C1 segment of cervical spinal cord (tissue), 14 donors: Measurements from ENCODE around the gene HNRNPH2.

Source experiments
- DNase-seq, 14 donors: peaks; one replicate each; lab custom pipeline; 2025; lab: John Stamatoyannopoulos, UW

Gene HNRNPH2, protein sequence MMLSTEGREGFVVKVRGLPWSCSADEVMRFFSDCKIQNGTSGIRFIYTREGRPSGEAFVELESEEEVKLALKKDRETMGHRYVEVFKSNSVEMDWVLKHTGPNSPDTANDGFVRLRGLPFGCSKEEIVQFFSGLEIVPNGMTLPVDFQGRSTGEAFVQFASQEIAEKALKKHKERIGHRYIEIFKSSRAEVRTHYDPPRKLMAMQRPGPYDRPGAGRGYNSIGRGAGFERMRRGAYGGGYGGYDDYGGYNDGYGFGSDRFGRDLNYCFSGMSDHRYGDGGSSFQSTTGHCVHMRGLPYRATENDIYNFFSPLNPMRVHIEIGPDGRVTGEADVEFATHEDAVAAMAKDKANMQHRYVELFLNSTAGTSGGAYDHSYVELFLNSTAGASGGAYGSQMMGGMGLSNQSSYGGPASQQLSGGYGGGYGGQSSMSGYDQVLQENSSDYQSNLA

DNA sequence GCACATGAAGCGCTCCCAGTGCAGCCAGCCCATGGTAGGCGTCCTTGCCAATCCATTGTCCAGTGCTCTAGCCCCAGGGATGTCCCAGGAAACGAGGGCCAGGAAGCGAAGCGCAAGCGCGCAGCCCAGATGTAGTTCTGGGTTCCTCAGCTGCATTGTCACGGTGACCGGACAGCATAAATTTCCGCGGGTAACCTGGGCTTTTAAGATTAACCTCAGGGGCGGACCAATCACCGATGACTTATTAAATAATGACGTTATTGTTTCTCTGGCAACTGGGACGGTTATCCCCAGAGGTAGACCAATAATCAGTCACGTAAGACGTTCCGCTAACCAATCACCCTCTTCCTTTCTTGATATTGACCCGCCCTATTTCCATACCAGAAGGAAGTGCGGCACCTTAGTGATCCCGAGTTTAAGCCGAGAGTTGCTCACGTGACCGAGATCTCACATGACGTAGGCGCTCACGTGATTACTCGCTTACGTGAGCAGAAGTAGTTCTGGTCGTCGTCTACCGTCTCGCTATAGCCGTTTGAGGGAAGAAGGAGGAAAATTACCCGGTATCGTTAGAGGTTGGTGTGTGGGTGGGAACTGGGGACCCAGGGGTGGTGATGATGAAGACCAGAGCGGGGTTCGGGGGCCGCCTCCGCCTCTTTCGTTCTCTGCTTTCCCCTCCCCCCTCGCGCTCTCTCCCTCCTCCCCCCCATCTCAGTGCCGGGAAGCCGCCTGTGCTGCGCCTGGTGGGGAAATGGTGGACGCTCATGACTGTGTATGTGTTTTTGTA is at the start of gene HNRNPH2, which contains the start of gene GLA:
HNRNPH2 (plus strand) TSS at position 475 of the 784 bp plus-strand sequence. CDS start 3,767 bp downstream, outside the sequence.
GLA (minus strand) TSS at position 178 of the 784 bp plus-strand sequence; CDS start at position 156, 22 bp downstream.
- DNase-seq = peak; percentile 29 to 94 (median 82)

DNA sequence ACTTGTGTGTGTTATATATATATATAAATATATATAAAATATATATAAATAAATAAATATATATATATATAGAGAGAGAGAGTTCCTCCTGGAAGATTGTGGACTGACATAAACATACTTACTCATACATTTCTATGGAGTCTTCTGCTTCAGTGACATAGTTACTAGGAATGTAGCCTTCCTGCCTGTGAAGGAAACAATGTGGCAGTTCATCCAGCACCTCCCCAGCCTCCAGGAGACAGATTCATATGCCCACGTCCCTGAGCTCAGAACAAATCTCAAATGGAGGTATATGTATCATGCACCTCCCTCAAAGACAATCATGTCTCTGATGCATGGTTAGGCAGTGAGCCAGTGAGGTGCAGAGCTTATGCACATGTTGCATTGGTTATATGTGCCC is 48.1 kb upstream of the HNRNPH2 start:
- DNase-seq = no peak

DNA sequence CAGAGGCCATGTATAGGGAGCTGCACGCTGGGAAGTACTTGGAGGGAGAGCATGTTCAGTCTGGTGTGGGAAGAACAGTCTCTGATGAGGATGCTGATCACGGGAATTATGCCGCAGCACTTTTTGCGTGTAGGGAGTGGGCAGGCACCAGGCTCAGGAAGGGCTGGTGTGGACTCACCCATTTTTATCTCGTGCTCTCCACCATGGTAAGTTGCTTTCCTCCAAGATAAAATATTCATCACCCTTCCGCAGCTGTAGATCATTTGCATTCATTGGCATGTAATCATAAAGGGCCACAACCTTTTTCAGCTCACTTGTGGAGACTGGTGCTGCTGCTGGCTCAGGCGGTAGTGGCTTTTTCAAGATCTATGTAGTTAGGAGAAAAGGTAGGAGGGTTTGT is 47.6 kb upstream of the HNRNPH2 start:
- no peak for DNase-seq

DNA sequence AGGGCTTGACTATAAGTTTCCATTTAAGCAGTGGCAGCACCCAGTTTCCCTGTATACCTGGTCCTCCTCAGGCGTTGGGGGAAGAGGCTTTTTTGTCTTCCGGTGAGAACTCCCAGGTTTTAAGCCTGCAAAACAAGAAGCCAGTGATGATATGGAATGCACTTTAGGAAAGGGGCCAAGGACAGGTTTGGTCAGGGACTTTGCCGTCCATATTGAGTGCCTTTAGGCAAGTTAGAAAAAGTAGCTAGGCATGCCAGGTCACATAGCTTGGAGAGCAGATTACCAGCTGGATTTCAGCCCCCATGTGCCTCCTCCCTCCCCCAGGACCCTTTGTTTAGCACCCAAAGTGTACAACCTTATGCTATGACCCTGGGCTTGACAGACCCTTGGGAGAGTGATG is 45.9 kb upstream of the HNRNPH2 start:
- no peak for DNase-seq

DNA sequence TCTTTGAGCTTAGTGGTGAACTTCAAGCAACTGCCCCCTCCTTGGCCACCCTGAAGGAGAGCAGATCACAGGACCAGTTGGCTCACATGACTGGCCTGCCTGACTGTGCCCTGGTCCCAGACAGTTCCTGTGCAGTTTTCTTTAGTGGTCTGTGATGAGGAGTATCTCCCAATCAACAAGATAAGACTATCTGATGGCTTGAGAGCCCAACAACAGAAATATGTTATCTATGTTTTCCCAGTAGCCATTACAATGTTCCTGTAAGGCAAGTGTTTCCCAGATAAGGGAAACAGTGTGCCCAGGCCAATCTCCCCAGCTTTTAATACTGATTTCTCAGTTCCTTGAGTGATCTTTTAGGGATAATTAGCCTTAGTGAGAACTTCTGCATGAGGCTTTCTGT is 45.3 kb upstream of the HNRNPH2 start:
- no peak for DNase-seq

DNA sequence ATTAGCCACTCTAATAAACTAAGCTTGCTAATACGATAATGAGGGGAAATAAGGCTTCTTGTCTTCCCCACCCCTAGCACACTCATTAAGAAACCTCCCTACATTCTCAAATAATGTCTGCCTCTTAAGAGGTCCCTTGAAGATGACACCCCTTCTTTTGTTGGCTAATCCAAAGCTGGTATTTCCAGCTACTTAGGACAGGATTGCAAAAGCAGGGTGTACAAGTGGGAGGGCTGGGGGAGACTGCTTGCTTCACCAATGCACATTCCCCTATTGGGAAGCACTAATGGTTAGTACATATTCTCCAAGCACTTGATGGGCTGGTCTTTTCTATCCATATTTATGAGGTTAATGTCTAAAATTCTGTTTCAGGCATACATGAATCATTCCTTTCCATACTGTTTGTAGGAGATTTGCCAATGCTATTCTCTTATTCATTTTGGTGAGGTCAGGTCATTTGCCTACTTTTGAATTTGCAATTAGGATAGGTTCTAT is 42.7 kb upstream of the HNRNPH2 start:
- no peak for DNase-seq

DNA sequence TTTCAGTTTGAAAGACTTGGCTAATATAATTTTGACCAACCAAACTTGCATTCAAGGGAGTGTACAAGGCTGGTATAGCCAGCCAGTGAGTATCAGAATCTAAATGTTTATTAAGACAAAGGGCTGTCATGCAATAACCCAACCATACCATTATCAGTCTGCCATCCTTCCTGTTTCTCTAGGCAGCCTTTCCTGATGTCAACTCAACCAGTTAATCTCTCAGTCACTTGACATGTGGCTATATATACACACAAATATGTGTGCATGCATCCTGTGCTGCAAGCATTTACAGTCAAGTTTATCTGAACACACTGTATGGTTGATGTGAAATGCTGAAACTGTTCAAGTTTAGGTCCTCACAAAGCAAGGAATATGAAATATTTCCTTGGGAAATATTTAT is 39.2 kb upstream of the HNRNPH2 start:
- DNase-seq = no peak

DNA sequence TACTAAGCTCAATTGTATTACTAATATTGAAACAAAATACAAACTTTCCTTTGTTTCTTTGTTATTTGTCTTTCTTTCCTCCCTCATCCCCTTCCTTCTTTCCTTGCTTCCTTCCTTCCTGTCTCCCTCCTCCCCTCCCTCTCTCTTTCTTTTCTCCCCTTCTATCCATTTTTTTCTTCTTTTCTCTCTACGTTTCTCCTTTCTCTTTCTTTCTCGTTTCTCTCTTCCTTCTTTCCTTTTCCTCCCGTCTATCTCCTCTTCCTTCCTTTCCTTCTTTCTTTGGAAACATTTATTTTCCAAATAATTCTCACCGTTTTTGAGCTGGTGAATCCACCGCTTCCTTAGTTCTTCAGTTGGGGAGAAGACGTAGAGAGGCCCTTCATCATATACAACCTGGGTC is 38.3 kb upstream of the HNRNPH2 start:
- DNase-seq = no peak

DNA sequence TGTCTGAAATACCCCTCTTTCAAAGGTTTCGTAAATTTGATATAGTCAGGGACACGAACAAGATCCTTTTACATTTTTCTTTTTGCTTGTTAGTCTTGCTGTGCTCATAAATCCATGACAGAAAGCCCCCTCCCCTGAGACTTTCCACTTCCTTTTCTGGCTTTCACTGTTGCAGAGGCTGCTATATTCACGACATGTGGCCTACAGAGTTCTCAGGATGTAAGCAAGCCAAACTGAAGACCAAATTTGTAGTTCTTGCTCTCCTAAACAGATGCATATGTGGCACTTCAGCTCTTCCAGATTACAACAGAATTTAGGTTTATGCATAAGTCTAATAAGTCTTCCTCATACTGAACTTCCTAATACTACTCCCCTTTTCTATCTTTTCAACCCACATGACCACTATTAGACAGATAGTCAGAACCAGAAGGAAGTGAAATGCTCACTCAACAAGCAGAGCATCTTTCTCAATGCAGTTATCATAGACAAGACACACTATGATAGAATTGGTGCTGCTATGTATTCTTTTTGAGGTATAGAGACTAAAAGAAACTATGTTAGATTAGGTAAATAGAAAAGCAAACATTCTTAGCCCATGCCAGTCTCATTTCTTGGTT is 37.0 kb upstream of the HNRNPH2 start:
- no peak for DNase-seq

DNA sequence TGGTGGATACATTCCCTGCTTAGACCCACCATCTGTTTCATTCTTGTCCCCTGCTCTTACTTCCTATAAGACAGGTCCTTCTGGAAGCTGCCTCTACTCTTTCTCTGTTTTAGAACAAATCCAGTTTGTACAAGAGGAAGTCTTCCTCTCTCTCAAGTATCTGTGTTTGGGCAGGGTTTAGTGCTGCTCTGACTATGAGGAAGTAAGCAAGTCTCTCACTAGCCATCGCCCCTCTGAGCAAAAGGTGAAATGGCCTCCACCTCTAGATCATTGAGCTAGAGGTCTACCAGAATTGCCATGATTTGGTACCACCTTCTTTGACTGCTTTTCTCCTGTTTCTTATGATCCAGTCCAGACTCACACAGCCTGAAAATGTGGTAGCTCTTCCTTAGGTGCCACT is 30.5 kb upstream of the HNRNPH2 start:
- DNase-seq = no peak

DNA sequence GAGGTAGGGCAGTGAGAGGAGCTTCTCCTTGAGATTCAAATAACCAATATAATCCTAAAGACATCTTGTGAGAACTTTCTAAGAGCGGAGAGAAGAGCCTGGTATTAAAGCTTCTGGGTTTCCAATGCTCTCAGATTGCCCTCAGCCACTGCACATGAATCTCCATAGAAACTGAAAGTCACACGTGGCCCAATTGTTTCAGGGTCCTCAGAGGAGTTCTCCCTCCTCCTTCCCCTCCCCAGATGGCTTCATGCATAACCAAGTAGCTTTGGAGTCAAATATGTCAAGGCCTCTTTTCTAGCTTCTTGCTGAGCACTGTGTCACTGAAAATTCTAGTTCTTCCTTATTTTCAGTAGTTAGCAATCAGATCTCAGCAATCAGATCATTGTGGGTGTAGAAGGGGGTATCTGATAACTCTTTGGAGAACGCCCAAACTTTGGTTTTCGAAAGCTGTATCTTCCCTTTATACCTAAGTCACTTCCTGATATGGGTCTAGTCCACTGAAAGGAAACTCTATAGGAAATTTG is 24.3 kb upstream of the HNRNPH2 start:
- no peak for DNase-seq

DNA sequence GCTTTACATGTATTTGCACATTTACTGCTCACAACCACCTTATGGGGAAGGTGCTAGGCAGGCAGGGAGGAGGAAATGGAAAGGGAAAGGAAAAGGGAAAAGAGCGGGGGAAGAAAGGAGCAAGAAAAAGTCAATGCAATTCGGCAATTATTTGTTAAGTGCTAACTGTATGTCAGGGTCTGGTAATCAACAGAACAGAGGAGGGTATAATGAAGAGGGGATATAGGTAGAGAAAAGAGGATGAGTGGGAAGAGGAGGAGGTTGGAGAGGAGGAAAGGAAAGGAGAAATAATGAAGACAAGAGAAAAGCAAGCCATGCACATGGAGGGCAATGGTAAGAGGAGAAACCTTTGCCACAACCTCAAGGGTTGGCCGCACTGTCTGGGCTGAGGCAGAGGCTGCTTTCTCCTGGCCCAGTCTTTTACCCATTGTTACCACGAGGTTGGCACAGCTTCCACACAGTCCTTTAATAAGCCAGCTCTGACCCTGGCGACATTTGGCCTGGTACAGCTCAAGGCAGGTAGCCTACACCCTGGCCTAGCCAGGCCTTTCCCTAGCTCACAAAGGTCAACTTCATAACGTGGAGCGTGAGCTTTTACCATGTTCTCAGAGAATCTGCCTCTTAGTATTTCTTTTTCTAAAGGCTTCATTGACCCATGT is 22.9 kb upstream of the HNRNPH2 start:
- no peak for DNase-seq

DNA sequence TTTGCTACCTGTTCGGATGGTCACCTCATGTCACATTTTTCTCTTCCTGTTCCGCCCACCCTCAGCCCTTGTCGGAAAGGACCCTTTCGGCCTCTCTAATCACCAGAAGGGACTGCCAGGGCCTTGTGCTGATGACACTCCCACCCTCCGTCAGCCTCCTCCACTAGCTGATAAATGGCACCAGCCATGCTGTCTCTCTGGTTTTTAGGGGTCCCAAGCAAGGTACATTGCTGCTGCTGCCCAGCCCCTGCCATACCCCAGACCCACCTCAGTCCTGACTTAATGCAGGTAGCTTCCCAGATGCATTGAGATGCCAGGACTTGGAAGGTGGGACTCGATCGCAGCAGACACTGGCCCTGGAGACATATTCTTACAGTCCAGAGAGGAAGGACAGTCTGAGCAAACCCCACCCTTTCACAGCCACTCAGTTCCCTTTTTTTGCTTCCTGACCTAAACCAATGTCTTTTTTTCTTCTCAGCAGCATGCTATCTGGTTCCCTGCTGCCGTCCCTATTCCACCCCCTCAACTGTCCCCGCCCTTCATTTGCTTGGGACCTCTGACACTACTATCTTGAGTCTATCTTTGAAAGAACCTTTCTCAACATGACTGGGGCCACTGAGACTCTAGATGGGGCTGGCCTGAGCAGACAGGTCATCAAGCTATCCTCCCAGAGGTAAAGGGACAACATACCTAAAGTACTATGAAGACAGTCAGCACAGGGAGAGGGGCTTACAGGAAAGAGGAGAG is 22.1 kb upstream of the HNRNPH2 start, which contains the start of gene BTK:
BTK (minus strand) TSS at position 397 of the 747 bp plus-strand sequence. CDS start 10,907 bp downstream, outside the sequence.
- DNase-seq = peak in 3 of 14 donors; percentile 0 to 9 (median 1)

DNA sequence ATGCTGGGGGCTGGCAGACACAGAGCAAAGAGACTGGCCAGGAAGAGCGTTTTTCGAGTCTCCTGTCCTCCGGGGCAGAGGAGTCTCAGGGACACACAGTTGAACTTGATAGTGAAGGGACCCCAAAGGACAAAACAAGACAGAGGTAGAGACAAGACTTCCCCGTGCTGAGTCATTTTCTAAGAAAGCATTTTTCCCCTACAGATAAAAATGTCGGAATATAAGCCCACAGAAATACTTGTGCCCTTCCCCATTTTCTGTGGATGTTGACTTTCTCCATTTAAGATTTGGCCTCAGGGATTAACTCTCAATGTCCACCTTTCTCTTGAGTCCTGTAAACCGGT is 21.5 kb upstream of the HNRNPH2 start:
- DNase-seq = no peak

DNA sequence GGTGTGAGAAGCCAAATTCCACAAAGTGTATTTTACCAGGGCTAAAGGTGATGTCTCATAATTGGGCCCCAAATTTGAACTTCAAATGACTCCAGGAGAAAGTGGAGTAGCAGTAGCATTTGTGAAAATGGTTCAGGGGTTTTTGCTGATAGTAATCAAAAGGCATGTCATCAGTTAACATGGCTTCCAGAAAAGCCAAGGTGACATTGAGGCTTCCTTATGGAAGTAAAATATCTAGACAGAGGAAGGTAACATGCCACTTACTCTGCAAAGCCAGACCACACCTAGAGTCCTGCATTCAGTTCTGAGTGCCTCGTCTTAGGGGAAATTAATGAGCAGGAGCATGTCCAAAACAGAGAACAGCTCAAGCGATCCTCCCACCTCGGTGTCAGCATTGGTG is 19.4 kb upstream of the HNRNPH2 start:
- DNase-seq = no peak

DNA sequence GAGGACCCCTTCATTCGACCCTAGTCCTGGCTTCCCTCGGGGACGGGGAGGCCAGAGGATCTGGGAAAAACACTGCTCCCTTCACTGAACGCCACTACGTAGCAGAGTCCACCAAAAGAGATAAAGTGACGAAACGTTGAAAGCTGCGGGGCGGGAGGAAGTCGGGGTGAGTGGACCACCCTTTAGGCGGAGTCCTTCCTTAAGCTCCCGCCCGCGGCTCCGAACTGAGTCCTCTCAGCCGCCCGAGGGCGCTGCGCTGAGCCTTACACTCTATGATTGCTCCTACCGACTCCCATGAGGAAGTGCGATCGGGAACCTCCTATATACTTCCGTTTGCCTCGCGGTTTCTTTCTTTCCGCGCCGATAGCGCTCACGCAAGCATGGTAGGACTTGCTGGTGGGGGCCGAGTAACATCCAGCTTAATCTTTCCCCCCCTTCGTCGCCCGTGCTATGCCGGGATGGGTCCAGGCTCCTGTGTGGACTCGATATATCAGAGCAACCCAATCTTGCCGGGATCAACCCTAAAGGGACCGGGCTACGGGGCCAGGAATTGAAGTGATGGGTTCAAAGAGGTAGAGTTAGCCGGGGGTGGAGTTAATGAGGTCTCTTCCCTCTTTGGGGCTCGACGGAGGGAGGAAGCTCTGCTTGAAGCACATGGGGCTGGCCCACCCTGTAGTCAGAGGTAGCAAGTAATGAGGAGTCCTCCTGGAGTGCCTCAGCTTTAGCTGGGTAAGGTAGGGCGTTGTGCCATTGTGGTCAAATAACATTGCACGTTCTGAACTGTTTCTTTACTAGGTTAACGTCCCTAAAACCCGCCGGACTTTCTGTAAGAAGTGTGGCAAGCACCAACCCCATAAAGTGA is 17.1 kb upstream of the HNRNPH2 start, which contains the start of gene RPL36A:
RPL36A (plus strand) TSS at position 348 of the 862 bp plus-strand sequence; CDS start at position 381, 33 bp downstream.
- peak in 13 of 14 donors; percentile 2 to 72 (median 49) for DNase-seq

DNA sequence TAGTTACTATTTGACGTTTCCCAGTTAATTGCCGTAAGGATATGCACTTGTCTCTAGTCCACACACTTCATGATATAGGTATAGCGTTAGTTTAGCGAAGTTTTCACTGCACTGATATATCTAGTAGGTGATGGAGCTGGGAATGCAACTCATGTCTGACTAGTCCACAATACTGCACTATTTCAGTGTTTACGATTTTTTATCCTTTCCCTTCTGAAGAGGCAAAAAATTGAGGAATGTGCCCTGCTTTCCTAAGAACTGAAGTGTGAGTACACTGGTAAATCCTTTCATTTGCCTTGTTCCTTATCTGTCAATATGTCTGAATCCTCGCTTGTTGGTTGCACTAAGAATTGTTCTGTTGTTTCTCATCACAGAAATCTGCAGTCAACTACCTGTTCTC is 16.2 kb upstream of the HNRNPH2 start:
- no peak for DNase-seq

DNA sequence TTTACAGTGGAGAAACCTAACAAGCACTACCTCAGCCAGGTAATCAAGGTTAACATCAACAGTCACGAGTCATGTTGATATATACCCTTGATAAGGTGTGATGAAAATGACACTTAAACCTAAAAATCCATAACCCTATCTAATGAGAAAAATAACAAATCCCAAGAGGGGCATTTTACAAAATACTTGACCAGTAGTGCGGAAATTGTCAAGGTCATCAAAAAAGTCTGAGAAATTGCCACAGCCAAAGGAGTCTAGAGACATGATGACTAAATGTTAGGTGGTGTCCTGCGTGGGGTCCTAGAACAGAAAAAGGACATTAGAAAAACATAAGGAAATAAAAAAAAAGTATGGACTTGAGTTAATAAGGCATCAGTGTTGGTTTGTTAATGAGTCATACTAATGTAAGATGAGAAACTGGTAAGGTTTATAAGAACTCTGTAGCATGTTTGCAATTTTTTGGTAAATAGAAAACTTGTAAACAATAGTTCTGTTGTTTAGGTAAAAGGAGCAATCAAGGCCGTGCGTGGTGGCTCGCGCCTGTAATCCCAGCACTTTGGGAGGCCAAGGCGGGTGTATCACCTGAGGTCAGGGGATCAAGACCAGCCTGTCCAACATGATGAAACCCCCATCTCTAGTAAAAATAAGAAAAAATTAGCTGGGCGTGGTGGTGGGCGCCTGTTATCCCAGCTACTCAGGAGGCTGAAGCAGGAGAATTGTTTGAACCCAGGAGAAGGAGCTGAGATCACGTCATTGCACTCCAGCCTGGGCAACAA is 14.3 kb upstream of the HNRNPH2 start:
- DNase-seq = no peak
